Inferior parietal cortex (tissue), 1 donor: ENCODE measurements around the gene C10orf95.

Experiments used
- DNase-seq: peaks from one replicate; pipeline ENCODE4 v3.0.0-alpha.2; 2016; ENCODE audit errors: extremely low spot score

Gene C10orf95

DNA sequence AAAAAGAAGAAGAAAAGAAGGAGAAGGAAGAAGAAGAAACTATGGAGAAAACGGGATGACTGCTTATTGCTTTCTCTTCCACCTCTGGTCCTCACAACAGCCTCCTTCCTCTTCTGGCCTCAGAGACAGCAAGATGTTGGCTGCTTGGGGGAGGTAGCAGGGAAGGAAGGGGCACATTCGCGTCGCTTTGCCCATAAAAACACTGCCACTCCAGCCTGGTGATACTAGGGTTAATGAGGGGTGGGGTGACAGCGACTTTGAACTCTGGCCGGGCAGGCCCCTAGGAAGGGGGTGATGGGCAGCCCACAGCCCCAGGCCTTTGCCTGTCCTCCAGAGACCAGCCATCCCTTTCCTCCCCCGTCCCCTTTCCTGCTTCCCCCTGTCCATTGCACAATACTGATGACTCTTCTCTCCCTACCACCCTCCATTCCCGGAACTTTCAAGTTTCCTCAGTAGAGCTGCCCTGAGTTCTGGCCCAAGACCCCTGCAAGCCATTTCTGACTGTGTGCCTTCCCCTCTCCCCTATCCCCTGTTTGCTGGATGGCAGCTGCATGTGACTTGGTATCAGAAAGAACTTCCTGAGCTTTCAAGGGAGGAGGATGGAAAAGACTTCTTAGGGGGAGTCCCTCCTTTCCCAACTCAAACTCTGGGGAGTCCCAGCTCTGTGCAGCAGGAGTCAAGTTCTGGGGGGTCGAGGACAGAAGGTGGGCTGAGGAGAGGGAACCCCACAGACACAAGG, 16.8 kb downstream of the C10orf95 start:
- no peak for DNase-seq

DNA sequence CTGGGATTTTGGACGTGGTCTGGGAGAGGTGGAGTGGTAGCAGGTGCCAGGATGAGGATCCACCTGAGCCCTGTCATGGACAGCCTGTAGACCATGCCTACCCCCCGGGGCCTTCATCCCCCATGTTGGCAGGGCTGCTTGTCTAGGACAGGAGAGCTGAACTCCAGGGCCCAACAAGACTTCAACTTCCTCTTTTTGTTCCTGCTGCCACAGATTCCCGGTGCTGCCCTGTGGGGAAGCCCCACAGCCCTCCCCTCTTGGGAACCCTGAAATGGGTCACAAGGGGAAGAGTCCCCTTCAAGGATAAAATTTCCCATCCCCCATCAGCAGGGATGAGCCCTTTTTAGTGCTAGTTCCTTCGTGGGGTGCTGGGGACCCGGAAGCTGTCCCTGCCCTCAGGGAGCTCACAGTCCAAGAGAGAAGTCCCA, 17.7 kb downstream of the C10orf95 start:
- DNase-seq: no peak

DNA sequence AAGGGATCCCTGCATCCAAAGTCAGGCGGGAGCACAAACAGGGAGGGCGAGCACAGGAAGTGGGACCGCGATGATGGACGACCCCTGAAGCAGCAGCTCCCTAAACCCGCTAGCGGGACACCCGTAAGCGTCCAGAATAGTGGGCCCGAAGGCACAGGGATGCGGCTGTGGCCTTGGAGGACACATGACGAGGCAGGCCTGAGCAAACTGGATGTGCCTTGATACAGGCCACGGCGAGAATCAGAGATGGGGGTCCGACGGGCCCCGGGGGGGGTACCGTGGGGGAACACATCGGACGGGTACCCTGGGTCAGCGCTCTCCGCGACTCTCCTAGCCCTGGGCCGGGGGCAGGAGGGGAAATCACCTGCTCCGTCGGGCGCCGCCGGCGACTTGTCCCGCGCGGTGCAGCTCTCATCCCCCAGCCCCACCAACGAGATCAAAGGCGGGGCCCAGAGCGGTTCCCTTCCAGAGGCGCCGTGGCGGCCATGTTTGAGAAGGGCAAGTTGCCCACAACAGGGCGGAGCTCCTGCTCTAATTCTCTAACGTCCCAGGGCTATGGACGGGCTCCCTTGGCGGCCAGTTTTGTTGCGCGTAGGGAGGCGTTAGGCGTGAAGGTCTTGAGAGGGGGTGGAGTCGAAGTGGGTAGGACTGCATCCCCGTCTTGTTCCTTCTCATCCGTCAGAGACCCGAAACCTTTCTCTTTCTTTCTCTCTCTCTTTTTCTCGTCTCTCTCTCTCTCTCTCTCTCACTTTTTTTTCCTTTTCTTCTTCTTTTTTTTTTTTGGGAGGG, 19.0 kb downstream of the C10orf95 start, which contains the start of gene CUEDC2:
TSS of gene CUEDC2 (minus strand) at position 413 of the 789 bp plus-strand sequence. CDS start 7,386 bp downstream, outside the sequence.
- peak; percentile 98 for DNase-seq

DNA sequence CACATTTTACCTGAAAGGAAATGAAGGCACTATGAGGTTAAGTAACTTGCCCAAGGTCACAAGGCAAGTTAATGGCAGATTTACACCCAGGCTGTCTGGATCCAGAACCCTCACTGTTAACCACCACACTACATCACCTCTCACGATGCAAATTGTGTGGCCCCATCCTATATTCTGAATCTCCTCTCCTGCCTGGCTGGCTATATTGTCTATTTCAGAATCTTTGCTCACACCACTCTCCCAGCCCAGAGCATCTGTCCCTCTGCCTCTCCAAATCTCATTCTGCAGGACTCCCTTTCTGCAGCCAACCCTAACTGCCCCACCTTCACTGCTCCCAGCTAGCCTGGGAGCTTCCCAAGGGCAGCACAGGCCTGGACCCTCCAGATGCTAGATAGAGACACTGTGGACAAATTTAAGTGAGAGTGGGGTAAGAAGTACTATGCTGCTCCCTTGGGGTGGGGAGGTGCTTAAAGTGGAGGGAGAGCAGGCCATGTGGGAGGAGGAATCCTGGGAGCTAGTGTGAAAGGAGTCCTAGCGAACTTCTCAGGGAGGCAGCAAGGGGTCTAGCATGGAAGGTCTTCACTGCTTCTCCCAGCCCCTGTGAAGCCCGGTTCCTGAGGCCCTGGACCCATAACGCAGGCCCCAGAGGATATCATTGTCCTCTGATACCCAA, 19.8 kb downstream of the C10orf95 start:
- no peak for DNase-seq

DNA sequence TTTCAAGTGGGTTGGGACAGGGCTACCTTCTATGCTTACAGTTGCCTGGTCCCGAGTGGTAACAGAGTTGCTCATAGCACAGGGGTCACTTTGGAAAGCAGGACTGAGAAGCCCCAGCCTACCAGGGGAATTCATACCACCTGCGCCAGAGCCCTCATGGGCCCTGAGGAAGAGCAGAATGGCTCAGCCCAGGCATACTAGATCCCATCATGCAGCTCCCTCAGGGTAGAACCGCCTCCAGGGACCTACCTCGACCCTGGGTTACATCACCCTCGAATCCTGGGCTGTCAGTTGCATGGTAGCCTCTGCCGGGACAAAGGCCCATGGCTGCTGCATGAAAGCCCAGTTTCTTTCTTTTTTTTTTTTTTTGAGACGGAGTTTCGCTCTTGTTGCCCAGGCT, 21.9 kb downstream of the C10orf95 start:
- no peak for DNase-seq

DNA sequence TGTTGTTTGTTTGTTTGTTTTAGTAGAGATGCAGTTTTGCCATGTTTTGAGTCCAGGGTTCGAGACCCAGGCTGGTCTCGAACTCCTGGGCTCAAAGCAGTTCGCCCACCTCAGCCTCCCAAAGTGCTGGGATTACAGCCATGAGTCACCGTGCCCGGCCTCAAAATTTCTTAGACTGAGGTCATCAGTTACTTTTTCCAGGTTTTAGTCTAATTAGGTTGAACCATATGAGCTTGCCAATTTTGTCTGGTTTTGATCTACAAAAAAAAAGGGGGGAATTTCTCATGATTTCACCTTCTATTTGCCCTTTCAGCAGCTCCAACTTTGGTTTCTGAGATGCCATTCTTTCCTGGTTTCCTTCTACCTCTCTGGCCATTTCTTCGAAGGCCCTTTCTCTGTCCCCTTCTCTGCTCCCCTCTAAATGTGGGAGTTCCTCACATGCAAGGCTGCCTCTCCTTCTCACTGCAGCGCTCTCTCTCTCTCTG, 24.5 kb downstream of the C10orf95 start:
- DNase-seq: no peak

DNA sequence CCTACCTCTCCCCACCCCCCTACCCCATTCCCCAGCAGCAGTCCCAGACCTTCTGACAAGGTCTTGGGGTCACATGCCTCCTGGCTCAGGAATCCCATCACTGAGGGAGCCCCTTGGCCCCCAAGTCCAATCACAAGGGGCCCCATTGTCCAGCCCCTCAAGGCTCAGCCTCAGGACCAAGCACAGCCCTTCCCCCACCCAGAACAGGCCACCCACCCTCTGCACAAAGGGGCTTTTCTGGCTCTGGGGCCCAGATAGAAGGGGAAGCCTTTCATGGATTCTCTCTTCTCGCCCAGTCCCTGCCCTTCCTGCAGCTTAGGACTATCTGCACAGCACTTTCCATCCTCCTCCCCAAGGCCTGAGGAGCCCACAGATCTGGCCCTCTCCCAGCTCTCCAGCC, 25.9 kb downstream of the C10orf95 start:
- DNase-seq: no peak

DNA sequence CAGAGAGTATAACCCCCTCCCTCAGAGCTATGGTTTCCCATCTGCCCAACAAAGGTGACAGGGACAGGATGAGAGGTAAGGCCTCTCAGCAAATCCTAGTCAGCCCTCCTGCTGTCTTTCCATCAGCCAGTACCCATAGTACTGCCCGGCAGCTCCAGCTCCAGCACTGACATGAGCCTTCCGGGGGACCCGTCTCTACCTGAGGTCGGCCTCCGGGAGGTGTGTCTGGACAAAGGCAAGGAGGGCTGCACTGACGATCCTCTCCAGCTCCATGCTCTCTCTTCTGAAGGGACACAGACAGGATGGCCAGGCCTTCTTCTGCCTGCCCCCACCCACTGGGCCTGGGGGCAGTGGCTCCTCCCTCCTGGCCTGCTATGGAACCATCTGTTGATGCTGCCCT, 26.4 kb downstream of the C10orf95 start:
- no peak for DNase-seq

DNA sequence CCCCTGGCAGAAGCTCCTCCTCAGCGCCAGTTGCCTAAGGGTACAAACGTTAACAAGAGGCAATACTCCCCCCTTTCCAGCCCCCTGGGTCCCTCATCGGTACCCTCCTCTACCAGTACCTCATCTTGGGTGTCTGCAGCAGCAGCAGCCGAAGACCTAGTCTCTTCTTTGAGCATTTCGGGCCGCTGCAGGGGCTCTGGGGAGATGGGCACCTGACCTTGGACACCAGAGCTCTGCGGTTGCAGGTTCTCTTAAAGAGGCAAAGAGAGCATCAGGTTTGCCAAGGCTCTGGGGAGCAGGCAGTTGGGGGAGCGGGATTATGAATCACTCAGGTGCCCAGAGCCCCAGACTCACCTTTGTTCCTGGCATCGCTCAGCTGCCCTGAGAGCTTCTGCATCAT, 27.2 kb downstream of the C10orf95 start:
- no peak for DNase-seq

DNA sequence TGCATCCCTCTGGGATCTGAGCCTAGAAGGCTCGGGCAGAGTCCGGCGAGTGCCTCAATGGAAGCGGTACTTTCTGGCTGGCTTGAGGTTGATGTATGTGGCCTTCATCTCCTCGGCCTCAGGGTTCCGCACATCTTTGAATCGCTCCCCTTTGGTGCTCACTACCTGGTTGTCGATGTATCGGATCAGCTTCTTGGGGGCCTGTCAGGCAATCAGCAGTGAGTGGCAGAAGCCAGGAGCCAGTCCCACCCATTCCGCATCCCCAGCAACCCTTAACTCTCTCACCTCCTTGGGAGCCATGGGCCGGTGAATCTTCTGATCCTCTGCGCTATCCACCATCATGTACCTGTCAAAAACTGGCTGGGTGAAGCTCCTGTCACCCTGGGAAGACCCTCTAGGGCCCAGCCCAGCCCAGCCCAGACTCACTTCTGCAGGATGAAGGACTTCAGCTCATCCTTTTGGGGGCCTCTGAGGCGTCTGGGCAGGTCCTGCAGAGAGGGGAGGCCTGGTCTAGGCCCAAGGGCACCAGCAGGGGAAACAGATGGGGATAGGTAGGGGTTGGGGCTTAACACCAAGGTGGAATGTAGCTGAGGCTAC, 27.9 kb downstream of the C10orf95 start:
- DNase-seq: no peak

DNA sequence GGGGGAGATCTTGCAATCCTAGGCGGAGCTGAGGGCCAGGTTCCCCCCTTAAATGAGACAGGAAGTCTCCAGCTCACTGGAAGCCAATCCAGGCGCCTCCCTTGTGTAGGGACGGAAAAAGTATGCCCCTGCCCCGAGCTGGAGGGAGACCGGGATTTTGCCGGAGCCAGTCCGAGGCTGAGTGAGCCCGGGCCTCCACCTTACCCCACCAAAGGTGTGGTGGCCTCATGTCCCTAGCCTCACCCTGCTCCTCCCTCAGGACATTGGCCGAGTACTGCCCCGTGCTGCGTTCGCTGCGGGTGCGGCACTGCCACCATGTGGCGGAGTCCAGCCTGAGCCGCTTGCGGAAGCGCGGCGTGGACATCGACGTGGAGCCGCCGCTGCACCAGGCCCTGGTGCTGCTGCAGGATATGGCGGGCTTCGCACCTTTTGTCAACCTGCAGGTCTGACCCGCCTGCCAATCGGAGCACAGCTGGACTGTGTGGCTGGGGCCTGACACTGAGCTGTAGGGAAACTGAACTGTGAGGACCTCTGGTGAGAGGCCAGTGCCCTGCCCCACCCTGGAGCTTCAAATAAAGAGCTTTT, 28.7 kb downstream of the C10orf95 start:
- peak; percentile 60 for DNase-seq

DNA sequence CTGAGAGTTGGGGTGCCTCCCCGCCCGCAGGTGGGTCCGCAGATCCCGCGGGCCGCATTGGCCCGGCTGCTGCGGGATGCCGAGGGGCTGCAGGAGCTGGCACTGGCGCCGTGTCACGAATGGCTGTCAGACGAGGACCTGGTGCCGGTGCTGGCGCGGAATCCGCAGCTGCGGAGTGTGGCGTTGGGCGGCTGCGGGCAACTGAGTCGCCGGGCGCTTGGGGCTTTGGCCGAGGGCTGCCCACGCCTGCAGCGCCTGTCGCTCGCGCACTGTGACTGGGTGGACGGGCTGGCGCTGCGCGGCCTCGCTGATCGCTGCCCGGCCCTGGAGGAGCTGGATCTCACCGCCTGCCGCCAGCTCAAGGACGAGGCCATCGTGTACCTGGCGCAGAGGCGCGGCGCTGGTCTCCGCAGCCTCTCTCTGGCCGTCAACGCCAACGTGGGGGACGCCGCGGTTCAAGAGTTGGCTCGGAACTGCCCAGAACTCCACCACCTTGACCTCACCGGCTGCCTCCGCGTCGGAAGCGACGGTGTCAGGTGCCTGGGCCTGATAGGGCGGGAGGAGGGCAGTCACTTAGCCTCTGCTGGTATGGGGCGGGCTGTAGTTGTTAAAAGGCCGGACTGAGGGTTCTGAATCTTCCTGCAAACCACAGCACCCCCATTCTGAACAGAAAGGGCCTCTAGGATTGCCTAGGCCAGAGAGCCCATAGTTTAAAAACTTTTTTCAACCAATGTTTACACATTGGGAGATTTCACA, 29.4 kb downstream of the C10orf95 start:
- no peak for DNase-seq

DNA sequence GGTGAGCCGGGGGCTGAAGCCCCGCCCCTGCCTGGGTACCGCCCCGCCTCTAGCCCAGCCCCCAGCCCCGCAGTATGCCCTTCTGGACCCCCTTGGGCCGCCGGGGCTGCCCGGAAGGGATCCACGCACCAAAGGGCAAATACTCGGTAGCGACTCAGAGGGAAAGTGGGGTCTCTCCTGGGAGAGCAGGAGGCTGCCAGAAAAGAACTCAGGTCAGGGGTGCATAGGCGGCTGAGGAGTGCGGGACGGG, 29.9 kb downstream of the C10orf95 start:
- no peak for DNase-seq

DNA sequence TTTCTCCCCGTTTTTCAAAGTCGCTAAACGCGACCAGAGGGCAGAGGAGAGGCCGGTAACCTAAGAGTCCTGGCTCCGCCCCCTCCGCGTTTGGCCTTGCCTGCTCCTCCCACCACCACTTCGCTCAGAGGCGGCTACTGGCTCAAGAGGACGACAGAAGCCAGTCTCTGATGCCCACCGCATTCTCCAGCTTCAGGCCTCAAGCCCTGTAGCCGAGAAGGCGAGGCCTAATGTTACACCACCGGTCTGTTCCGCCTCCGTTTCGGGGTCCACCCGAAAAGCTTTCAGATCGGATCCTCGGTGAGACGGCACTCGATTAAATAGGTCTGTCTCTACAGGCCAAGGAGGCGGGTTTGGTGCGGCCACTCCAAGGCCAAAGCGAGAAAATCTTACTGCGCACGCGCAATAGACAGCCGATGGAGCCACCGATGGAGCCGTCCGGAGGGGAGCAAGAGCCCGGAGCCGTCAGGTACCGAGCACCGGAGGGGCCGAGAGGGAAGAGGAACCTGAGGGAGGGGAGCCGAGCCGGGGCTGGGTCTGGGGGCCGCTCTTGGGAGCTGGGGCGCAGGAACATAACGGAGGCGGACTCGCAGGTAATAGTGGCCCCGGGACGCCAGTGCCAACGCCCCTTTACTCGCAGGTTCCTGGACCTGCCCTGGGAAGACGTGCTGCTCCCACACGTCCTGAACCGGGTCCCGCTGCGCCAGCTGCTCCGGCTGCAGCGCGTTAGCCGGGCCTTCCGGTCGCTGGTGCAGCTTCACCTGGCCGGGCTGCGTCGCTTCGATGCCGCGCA, 30.4 kb downstream of the C10orf95 start, which contains the start of gene FBXL15:
TSS of gene FBXL15 (plus strand) at position 123 of the 793 bp plus-strand sequence. CDS start at position 417, 294 bp downstream.
- DNase-seq: peak; percentile 97

DNA sequence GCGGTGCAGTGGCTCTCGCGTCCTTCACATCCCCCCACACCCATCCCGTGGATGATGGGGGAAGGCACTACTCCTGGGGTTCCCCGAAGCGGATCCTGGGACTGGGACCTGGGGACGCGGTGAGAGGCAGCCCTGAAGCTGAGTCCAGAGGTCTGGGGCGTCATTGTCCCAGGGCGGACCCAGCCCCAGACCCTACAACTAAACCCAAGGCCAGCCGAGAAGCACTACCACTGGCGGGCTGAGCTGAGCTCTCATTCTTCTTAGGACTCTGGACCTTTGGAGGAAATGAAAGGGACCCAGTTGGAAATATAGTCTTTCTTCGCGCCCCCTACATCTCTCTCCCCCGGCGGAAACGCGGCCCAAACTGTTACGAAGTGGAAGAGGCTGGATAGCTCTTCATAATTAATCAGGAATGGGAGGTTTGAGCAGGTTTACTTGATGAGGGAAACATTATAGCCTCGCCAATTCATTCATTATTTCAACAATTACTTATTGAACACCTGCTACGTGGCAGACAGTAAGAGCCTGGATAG, 31.1 kb downstream of the C10orf95 start:
- DNase-seq: no peak

DNA sequence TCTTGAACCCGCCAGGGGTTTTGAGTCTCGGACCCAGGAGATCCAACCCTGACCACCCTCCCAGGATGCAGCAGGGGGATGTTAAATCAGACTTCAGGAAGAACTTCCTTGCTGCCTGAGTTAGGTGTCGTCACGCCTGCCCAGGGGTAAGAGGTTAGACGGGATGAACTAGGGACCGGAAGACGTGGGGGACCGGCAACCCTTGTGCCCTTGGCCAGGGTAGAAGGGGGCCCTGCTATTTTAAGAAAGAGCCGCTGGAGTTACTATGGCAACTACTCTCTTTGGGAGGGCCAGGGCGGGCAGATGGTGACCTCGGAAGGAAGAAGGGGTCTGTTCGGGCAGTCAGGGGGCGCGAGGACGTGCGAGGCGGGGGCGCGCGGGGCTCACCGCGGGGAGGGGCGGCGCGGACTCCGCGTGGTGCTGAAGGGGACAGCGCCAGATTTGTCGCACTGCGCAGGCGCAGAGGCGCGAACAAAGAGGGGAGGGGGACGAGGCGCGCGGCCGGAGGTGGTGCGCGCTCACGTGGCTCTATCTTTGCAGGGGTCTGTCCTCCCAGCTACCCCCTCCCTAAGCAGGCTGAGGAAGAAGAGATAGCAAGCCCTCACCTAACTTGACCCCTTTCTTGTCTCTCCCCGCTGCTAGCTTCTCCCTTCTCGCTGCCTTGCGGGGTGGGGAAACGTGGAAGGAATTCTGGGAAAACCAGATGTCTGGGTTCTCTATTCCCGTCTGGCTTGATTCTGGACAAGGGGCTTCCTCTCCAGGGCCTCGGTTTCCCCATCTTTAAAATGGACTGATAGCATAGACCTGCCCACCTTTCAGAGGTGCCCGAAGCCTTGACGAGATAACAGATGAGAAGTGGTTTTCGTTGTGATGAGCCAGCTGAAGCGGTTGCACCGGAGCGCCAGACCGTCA, 31.8 kb downstream of the C10orf95 start:
- peak; percentile 79 for DNase-seq

DNA sequence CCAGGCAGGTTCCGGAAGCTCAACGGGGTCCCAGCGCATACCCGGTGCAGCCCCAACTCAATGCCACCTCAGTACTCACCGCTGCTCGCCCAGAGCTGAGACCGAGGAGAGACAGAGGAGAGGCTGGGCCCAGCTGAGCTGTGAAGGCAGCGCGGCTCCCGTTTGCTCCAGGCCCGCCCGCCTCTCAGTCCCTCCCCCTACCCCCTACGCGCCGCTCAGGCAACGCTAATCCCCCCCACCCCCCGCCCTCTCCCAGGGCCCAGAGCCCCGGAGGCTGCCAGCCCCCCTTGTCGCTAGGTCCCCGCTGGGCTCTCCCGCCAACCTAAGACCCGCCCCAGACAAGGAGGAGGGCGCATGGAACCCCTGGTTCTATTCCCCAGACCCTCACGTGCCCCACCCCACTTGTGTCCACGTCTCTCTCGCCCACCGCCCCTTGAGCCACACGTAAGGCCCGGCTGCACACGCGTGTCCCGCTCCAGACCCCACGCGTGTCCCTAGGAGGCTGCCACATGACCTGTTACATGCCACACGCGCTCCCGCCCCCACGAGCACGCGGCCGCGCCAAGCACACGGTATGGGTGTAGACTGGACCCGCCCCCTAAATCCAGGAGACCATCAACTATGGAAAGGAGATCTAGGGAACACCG, 32.6 kb downstream of the C10orf95 start, which contains the start of gene PSD:
TSS of gene PSD (minus strand) at position 164 of the 647 bp plus-strand sequence. CDS start 1,747 bp downstream, outside the sequence.
- peak; percentile 9 for DNase-seq

DNA sequence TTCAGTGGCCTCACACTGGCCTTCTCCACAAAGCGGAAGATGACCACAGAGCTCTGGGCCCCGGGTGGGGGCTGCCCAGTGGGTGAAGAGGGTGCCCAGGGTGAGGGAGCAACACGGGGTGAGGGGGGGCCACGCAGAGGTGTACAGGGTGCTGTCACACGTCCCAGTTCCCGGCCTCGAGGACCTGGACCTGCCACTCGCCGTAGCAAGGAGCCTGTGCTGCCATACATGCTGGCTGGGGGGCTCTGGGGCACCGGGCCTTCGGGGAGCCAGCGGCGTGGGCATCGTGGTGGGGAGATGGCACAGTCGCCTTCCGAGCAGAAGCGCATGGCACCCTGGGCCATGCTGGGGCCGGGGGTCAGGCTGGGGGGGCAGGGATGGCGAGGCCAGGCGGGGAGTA, 34.6 kb downstream of the C10orf95 start:
- DNase-seq: no peak
